ENCODE results near the gene NOP58.

DNA sequence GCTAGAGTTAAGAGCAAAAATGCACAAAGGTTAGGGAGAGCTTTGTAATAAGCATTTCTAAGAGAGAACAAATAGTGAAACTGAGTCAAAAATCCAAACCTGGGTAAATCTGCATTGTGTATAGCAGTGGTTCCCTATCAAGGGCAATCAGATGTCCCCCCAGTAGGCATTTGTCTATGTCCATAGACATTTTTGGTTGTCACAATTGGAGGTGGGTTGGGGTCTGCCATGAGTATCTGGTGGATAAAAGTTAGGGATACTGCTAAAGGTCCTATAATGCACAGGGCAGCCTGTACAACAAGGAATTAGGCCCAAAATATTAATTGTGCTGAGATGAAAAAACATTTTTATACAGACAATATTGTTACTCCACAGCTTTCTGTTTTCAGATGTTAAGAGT is 21.0 kb downstream of the NOP58 start:
- TF ChIP-seq TAF1 (IDR thresholded peaks at IDR 0.05; ENCODE audit: low read depth, low read length) (no peak), POLR2A (IDR thresholded peaks at IDR 0.05; ENCODE audit: low read depth, low read length) (no peak), SPI1 (IDR thresholded peaks at IDR 0.05; ENCODE audit: low read depth, low read length) (no peak), POU2F2 (IDR thresholded peaks at IDR 0.05; ENCODE audit: low read depth, low read length) (no peak)

Measured in GM12891 (cell line).